Measurements from ENCODE around the gene IGSF23.
"Not testable (repeated sequence)": the region's sequence is repeated elsewhere in the genome, so short reads cannot be mapped to it uniquely, and the experiment has no call there.

IGSF23 gene

GRCh38 chr19:44588771-44589112 is 24.6 kb upstream of the IGSF23 start:
- DNase-seq, result no peak

- DNase-seq, result no peak
Measured at GRCh38 chr19:44590245-44591059, 22.9 kb upstream of the IGSF23 start.

- not testable (repeated sequence) for DNase-seq
Measured at GRCh38 chr19:44591340-44591993, 21.9 kb upstream of the IGSF23 start.

GRCh38 chr19:44592451-44592890 is 20.9 kb upstream of the IGSF23 start:
- DNase-seq, result no peak

GRCh38 chr19:44593294-44593693 is 20.1 kb upstream of the IGSF23 start:
- DNase-seq, result no peak

- DNase-seq, result not testable (repeated sequence)
Measured at GRCh38 chr19:44593866-44594266, 19.5 kb upstream of the IGSF23 start.

GRCh38 chr19:44596428-44597130 is 16.8 kb upstream of the IGSF23 start:
- DNase-seq, result no peak

- DNase-seq, result no peak
Measured at GRCh38 chr19:44597131-44597491, 16.3 kb upstream of the IGSF23 start.

GRCh38 chr19:44598355-44598754 is 15.0 kb upstream of the IGSF23 start:
- no peak for DNase-seq

- DNase-seq, result no peak
Measured at GRCh38 chr19:44598880-44599279, 14.5 kb upstream of the IGSF23 start.

GRCh38 chr19:44600466-44600865 is 12.9 kb upstream of the IGSF23 start:
- no peak for DNase-seq

- DNase-seq, result no peak
Measured at GRCh38 chr19:44602081-44602480, 11.3 kb upstream of the IGSF23 start.

- no peak for DNase-seq
Measured at GRCh38 chr19:44603201-44603945, 10.0 kb upstream of the IGSF23 start.

GRCh38 chr19:44604241-44604640 is 9.1 kb upstream of the IGSF23 start:
- no peak for DNase-seq

GRCh38 chr19:44605547-44605946 is 7.8 kb upstream of the IGSF23 start:
- no peak for DNase-seq

- no peak for DNase-seq
Measured at GRCh38 chr19:44607049-44607448, 6.3 kb upstream of the IGSF23 start.

GRCh38 chr19:44607917-44608316 is 5.4 kb upstream of the IGSF23 start:
- DNase-seq, result no peak

GRCh38 chr19:44608391-44608821 is 5.0 kb upstream of the IGSF23 start:
- no peak for DNase-seq

- no peak for DNase-seq
Measured at GRCh38 chr19:44609219-44609618, 4.1 kb upstream of the IGSF23 start.

GRCh38 chr19:44610497-44610896 is 2.9 kb upstream of the IGSF23 start:
- DNase-seq, result not testable (repeated sequence)

GRCh38 chr19:44611812-44612295 is 1.5 kb upstream of the IGSF23 start:
- no peak for DNase-seq

GRCh38 chr19:44614313-44614712 is 950 bp downstream of the IGSF23 start:
- no peak for DNase-seq

- DNase-seq, result no peak
Measured at GRCh38 chr19:44615863-44616247, 2.5 kb downstream of the IGSF23 start.
